NCI-H2029 (cell line): ENCODE measurements around the gene AGAP2.
"Not testable (repeated sequence)": the region's sequence is repeated elsewhere in the genome, so short reads cannot be mapped to it uniquely, and the experiment has no call there.

Experiments
- DNase-seq: peaks from one replicate; lab custom pipeline; 2025; lab: John Stamatoyannopoulos, UW

The AGAP2 gene

GRCh38 chr12:57722716-57723629 lies 15.6 kb downstream of the AGAP2 start:
- DNase-seq, result no peak

- DNase-seq, result not testable (repeated sequence)
Observed at GRCh38 chr12:57721846-57722608, 16.5 kb downstream of the AGAP2 start.

- DNase-seq, result no peak
Observed at GRCh38 chr12:57720606-57721595, 17.6 kb downstream of the AGAP2 start.

- no peak for DNase-seq
Observed at GRCh38 chr12:57719777-57720605, 18.6 kb downstream of the AGAP2 start.

- no peak for DNase-seq
Observed at GRCh38 chr12:57718641-57719528, 19.7 kb downstream of the AGAP2 start.

- no peak for DNase-seq
Observed at GRCh38 chr12:57717846-57718640, 20.5 kb downstream of the AGAP2 start.

- no peak for DNase-seq
Observed at GRCh38 chr12:57717131-57717530, 21.4 kb downstream of the AGAP2 start.

GRCh38 chr12:57716305-57716704 lies 22.2 kb downstream of the AGAP2 start:
- no peak for DNase-seq

- DNase-seq, result no peak
Observed at GRCh38 chr12:57715786-57716185, 22.8 kb downstream of the AGAP2 start.

- not testable (repeated sequence) for DNase-seq
Observed at GRCh38 chr12:57715036-57715748, 23.4 kb downstream of the AGAP2 start.

- no peak for DNase-seq
Observed at GRCh38 chr12:57713209-57713608, 25.3 kb downstream of the AGAP2 start.

GRCh38 chr12:57712701-57713100 lies 25.8 kb downstream of the AGAP2 start:
- no peak for DNase-seq

GRCh38 chr12:57708296-57708695 lies 30.2 kb downstream of the AGAP2 start:
- no peak for DNase-seq

- DNase-seq, result no peak
Observed at GRCh38 chr12:57707250-57707649, 31.3 kb downstream of the AGAP2 start.

GRCh38 chr12:57700317-57700716 lies 38.2 kb downstream of the AGAP2 start:
- no peak for DNase-seq

GRCh38 chr12:57698414-57698813 lies 40.1 kb downstream of the AGAP2 start:
- DNase-seq, result no peak

GRCh38 chr12:57697076-57697475 lies 41.5 kb downstream of the AGAP2 start:
- DNase-seq, result no peak

- no peak for DNase-seq
Observed at GRCh38 chr12:57695770-57696432, 42.6 kb downstream of the AGAP2 start.
